GM18502 (cell line): ENCODE data around the gene PANK4.

ENCODE experiments used
- ATAC-seq: cut with Tn5 transposase; IDR thresholded peaks from one replicate; pipeline ENCODE4 v1.9.1; 2021; ENCODE audit warnings: mild to moderate bottlenecking; ENCODE audit not compliant: unreplicated experiment, poor library complexity

Gene PANK4

DNA sequence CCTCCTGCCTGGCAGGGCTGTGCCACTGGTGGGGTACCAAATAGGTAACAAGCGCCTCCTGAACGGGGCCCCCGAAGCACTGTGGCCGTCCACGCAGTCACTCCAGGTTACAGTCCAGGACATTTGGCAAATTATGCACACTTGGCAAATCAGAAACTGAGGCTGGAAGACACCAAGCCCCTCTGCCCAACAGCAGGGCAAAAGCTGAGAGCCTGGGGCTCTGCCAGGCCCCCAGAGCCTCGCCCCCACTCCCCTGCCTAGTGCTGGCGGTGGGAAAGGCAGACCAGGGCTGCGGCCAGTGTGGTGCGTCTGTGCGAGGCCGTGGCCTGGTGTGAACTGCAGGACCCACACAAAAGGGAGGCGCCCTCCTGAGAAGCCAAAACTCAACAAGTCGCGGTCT is 9.4 kb downstream of the PANK4 start:
- no peak for ATAC-seq

DNA sequence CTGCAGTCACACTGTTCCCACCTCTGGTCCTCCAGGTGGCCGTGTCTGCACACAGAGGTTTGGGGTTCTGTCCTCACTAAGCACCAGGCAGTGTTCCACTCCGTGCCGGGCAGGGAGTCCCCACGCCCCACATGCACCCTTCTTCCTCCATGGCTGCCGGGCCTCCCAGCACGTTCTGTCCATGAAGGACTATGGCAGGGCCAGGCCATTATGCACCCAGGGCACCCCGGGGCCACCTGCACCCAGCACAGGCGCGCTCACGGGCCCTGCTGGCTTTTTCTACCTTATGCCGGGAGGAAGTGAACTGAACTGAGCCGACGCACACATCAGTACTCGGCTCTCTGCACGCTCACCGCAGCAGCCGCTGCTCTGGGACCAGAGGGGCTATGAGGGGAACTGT is 10.3 kb downstream of the PANK4 start:
- ATAC-seq: no peak

DNA sequence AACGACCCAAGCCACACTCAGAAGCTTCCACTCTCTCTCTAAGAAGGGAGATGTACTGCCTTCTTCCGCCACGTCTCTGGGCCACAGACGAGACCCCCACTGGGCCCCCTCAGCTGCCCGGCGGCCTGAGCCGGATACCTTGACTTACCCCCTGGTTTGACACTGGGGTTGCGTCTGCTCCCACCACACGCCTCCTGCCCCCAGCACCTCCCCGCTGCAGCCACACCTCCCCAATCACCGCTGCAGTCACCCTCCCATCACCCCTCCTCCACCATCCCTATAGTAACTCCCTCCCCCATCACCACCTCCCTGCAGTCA is 10.7 kb downstream of the PANK4 start:
- no peak for ATAC-seq

DNA sequence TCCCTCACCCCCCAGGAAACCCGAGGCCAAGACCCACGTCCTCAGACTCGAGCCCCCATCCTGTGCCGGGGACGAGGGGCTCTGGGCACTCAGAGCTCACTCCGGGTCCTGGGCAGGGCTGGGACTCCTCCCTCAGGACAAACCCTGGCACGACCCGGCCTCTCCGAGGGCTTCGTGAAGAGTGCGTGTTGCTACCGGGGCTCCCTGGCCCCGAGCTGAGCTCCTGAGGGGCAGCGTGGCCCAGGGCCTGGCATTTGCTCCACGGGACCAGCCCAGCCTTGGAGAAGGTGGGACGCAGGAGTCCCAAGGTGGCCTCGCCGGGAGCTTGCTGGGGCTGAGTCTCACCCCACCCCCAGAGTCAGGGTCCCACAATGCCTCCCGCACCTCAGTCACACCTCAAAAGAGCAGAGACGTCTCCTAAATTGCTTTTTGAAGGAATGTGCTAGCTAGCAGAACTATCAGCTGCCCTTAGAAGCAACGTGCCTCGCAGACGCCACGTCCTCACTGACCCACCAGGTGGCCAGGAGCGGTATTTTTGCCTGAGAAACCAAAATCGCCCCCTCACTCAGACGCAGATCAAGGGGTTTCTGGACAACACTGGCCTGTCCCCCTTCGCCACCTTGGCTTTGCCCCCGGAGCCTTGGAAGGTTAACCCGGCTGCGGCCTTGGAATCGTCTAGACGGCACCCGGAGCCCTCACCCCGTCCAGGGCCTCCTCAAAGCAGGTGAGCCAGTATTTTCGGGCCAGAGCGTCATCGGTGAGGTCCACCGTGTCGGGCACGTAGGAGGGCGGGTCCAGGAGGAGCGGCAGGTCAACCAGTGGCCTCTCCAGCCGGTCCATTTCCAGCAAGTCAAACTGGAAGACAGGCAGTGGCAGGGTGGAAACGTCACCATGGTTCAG is 11.3 kb downstream of the PANK4 start:
- no peak for ATAC-seq

DNA sequence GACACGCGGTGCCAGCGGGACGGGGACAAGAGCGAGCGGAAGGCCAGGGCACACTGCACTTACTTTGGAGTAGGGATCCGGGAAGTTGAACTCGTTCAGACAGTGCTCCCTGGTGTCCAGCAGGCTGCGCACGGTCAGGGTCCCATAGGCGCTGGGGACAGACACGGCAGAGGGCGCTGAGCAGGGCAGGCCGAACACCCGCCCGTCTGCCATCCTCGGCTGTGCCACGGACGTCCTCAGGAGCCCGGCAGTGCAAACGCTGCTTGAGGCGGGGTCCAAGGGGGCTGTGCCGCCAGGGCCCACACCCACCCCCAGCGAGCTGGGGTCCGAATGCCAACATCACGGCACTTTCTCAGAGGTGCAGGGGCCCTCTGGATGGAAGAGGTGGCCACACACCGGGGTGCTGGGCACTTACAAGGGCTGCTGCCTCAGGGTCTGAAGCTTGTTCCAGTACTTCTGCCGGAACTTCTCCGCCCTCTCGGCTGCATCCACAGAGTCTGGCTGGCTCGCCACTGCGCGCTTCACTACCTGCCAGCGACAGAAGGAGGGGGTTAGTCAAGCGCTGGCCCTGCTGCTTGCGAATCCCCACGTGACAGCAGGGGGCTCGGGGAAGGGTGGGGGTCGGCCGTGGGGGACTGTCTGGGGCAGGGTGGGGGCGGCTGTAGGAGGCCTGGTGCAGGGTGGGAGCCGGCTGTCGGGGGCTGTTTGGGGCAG is 12.3 kb downstream of the PANK4 start:
- ATAC-seq: no peak

DNA sequence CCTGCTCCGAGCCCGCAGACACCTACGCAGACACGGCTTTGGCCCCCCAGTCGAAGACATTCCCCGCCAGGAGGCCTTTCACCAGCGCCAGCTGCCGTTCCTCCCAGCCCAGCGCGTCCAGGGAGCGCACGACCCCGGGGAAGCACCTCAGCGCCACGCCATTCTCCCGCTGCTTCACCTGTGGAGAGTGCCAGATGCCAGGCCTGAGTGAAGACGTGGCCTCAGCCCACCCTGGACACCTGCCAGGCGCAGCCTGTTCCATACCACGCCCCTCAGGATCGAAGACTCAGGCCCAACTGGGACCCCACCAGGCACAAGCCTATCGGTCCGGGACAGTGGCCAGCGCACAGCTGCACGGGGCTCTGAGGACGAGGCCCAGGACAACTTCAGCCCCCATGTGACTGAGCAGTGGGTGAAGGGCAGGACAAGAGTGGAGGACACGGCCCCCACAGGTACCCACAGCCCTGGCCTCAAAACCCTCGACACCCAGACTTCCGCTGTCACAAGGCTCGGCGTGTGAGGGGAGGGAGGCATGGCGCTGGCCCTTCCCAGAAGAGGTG is 13.5 kb downstream of the PANK4 start:
- ATAC-seq: no peak

DNA sequence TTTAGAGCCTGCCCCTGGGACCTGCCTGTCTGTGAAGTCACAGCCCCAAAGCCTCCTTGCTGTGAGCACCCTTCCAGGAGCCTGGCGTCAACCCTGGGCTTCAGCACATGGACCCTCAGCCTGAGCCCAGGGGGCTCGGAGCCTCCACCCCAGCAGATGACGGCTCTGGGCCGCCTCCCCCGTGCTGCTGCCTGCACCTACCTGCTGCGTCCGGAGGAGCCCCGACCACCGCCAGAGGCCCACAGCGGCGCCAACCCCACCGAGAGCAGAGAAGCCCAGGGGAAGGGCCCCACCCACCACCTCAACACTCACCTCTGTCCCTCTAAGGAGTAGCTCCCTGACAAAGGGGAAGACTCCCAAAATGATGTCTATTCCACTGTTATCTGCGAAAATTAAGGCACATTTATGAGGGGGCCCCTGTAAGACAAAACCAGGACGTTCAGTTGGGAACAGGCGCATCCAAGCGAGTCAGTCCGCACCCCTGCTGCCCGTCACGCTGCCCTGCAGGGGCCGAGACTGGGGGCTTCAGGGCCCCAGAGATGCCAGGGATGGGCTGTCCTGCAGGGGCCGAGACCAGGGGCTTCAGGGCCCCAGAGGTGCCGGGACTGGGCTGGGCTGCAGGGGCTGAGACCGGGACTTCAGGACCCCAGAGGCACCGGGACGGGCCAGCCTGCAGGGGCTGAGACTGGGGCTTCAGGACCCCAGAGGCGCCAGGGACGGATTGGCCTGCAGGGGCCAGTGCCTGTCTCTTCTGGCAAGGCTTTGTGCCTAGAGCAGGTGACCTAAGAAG is 15.8 kb downstream of the PANK4 start:
- ATAC-seq: no peak

DNA sequence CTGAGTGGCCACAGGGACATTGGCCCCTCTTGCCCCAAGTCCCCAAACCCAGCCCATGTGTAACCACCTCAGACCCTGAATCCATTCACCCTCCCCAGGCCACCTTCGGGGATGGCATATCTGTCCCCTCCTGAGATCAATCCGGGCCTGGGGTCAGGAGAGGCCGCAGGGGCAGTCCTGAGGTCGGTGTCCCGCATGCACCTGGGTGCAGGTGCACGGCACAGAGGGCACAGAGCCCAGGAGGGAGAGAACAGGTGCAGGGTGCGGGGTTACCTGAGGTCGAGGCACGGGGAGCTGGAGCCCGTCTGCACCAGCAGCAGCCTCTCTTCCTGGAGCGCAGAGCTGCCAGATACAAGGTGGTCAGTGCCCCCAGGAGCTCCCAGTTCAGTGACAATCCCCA is 16.8 kb downstream of the PANK4 start:
- ATAC-seq: no peak

DNA sequence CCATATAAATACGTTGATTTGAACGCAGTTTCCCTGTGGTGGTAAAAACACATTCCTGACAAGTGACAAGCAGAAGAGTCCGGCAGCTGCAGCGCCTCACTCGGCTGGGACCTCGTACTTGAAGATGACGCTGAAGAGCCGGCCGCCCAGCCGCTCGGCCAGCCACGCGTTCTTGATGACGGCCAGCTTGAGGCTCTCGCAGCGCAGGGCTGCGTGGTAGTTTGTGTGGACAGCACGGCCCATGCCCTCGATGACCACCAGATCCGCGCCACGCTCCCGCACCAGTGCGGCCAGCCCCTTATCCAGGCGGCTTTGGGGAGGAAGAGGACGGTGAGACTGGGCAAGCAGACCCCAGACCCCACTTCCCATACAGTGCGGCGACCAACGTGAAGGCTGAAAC is 17.6 kb downstream of the PANK4 start:
- no peak for ATAC-seq

DNA sequence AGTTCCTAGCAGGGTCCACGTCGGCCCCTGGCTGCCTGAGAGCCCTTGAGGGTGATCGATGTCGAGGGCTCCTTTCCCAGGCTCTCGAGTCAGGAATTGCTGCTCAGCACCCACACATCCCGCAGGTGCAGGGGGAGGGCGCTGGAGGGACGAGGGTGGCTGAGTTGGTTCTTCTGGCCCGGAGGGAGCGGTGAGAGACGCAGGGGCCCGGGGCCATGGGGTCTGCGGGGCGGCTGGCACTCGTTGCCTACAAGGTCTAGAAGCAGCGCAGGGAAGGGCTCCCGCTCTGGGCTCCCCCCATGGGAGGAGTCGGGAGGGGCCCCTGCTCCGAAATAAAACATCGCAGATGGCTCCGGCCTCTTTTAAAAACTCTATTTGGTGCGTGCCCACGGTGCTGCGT is 18.2 kb downstream of the PANK4 start:
- ATAC-seq: no peak

DNA sequence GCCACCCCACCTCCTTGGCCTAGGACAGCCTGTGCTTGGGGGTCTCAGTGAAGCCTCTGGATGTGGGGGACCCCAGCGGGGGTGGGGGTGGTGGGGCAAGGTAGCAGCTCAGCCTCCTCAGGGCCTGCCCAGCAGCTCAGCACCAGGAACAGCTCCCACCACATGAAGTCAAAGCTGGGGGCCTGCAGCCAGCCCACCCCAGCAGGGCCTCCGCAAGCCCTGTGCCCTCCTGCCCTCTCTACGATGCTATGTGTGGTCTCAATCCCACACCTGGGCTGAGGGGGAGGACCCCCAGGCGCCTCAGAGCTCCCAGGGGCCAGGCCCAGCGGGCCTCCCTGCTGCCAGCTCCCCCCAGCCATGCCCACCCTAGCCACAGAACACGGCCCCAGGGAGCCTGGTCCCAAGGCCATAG is 18.6 kb downstream of the PANK4 start:
- ATAC-seq: no peak

DNA sequence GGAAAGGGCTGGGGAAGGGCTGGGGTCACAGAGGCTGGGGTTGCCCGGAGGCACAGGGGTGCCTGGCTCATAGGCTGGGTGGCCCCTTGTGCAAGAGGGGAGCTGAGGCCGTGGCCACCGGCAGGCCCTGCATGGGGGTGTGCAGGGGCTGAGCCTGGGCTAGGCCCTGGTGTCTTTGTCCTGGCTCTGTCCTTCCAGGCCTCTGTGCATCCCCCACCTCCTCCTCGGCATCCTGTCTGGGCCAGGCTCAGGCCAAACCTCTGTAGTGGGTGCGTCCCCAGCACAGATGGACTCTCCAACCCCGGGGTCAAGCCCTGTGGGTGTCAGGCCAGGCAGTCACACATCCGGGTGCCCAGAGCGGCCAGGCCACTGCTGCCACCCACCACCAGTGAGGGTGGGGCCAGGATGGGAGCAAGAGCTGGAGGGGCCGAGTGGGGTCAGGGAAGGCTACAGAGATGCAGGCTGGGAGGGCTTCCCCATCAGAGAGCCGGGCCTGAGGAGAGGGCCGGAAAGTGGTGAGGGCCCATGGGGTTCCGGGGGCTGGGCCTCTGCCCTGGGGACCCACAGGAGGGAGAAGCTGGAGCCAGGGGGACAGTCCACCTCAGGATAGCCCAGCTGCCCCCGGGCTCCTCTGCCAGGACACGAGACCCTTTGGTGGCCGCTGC is 19.4 kb downstream of the PANK4 start:
- no peak for ATAC-seq

DNA sequence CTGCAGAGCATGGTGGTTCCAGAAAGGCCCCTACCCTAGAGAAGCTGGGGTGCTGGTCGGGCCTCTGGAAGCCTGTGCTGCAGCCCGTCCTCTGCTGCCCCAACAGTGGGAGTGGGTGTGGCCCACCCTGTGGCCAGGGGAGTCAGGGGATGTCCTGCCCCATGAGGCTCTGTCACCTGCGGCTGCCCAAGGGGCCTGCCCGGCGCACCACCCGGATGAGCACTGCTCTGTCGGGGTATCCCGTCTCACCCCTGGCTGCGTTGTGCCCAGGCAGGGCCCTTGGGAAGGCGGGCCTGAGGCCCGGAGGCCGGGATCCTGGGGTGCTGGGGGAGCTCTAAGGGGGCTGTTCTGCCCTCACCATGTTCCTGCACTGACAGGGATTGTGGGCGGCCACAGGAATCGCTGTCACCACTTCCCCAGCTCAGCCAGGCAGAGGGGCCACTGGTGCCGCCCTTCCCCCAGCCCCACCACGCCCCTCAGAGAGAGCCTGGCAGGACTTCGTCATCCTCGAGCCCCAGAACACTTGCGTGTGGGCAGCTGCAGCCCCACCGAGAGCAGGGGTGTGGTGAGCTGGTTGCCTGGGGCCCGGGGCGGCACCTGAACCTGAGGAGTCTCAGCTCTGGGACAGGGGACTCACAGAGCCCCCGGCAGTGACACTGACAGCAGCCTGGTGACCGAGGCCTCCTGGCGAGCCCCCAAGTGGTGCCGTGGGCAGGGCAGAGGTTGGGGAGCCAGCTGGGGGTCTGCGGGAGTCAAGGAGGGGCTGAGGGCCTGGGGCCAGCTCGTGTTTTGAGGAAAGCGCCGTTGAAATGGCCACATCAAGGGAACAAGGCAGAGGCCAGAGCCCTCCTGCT is 20.2 kb downstream of the PANK4 start:
- ATAC-seq: no peak

DNA sequence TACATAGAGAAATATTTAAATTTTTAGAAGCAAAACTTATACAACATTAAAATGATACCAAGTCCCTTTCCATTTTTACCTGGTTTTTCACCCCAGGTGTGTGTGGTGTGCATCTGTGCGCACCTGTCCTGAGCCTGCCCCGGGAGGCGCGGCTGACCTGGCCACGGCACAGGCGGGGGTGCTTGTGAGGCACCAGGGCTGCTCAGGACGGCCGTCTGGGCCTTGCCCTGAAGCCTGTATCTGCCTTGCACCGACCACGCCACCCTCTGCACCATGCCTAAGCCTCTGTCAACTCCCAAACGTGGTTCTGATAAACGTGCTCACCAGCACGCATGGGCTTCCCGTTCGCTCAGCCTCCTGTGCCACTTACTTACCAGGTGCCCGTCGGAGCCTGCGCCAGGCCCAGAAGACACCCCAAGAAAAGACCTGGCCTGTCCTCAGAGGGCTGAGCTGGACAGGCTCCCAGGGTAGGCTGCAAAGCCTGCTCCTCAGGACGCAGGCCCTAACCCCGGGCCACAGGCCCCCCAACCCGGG is 20.9 kb downstream of the PANK4 start:
- ATAC-seq: no peak

DNA sequence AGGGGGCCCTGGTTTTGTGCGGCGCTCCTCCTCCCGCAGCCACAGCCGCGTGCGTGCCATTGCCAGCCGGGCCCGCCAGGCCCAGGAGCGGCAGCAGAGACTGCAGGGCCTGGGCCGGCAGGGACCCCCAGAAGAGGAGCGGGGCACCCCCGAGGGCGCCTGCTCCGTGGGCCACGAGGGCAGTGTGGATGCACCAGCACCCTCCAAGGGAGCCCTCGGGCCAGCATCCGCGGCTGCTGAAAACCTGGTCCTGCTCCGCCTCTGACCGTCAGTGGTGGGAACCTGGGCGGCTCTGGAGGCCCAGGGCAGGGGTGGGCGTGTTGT is 21.5 kb downstream of the PANK4 start:
- no peak for ATAC-seq

DNA sequence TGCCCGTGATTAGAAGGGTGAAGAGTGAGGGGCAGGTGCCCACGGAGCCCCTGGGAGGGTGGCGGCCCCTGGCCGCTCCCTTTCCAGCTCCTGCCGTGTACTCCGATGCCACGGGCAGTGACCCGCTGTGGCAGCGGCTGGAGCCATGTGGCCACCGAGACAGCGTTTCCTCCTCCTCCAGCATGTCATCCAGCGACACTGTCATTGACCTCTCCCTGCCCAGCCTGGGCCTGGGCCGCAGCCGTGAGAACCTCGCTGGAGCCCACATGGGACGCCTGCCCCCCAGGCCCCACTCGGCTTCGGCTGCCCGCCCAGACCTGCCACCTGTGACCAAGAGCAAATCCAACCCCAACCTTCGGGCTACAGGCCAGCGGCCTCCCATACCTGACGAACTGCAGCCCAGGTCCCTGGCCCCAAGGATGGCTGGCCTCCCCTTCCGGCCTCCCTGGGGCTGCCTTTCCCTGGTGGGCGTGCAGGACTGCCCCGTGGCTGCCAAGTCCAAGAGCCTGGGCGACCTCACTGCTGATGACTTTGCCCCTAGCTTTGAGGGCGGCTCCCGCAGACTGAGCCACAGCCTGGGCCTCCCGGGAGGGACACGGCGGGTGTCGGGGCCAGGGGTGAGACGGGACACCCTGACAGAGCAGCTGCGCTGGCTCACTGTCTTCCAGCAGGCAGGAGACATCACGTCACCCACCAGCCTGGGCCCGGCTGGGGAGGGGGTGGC is 22.0 kb downstream of the PANK4 start:
- no peak for ATAC-seq

DNA sequence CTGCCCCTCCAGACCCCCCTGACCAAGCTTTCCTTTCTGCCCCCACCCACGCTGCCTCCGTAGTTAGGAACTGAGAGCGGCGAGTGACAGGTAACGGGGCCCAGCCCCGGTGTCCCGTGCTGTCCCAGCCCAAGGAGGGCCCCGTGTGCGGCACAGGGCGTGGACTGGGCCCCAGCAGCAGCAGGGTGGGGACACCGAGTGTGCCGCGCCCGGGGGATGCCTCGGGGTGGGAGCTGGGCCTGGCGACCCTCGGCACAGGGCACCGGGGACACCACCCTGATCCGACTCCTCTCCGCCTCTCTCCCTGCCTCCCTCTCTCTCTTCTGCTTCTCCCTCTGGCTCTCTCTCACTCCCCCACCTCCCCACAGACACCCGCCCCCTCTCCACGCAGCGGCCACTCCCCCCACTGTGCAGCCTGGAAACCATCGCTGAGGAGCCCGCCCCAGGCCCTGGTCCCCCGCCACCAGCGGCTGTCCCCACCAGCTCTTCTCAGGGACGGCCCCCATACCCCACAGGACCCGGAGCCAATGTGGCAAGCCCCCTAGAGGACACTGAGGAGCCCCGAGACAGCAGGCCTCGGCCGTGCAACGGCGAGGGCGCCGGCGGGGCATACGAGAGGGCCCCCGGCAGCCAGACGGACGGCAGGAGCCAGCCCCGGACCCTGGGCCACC is 22.7 kb downstream of the PANK4 start:
- no peak for ATAC-seq
